Measurements from ENCODE around the gene SFI1. TPM values are rescaled to one million over a fixed set of nuclear protein-coding genes. Genes with fewer than 3 reads are reported as not detected.

Gene SFI1
- total and polyA plus RNA-seq, 2 of the 8 experiments (the other 6 are each of a cell fraction or from before 2014, with no cell fraction given): 10.4 to 30.1 TPM

DNA sequence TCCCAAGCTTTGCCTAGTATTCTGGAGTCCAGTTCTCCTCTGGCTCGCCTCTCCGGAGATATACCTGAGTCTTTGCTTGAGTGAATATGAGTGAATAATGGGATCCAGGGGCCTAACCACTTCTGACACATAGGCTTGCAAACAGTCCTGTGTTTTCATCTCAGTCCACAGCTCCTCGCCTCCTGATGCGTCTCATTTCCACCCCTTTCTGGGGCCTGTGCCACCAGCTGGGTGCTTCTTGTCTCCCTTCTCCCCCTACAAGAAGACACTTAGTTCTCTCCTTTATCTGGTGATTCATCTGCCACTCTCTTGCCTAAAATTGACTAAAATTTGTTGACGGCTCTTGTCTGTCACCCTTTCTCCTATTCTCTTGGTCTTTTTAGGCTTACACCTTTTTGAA lies 44.6 kb downstream of the SFI1 start (continued):
- TF ChIP-seq CHD2 (IDR thresholded peaks at IDR 0.05; ENCODE audit: low read length): no peak
- no peak for TF ChIP-seq SIRT6 (IDR thresholded peaks at IDR 0.05; ENCODE audit: low read length)
